ENCODE data around the gene ZCCHC8.

GRCh38 chr12:122423258-122424165, 77.2 kb downstream of the ZCCHC8 start:
- TF ChIP-seq CTCF (conservative IDR thresholded peaks at IDR 0.05; ENCODE audit: low read depth, low read length): no peak
- TF ChIP-seq EZH2 (IDR thresholded peaks at IDR 0.05; ENCODE audit: borderline replicate concordance, low read depth, low read length, poor library complexity, severe bottlenecking): no peak
